Measurements from ENCODE around the gene SPAG6.
"Not testable (repeated sequence)": the region's sequence is repeated elsewhere in the genome, so short reads cannot be mapped to it uniquely, and the experiment has no call there.

SPAG6 gene

GRCh38 chr10:22345301-22346095, at the start of gene SPAG6:
Gene SPAG6 (plus strand): TSS chr10:22345496. CDS start chr10:22345612, 116 bp downstream.
- DNase-seq = peak; percentile 82

- no peak for DNase-seq
These were observed 44.1 kb upstream of the SPAG6 start for GRCh38 chr10:22301193-22301592.

GRCh38 chr10:22303461-22303860, 41.8 kb upstream of the SPAG6 start:
- no peak for DNase-seq

- DNase-seq = no peak
These were observed 39.6 kb upstream of the SPAG6 start for GRCh38 chr10:22305721-22306120.

- DNase-seq = no peak
These were observed 36.9 kb upstream of the SPAG6 start for GRCh38 chr10:22308390-22308789.

GRCh38 chr10:22309180-22310000, 35.9 kb upstream of the SPAG6 start:
- no peak for DNase-seq

- not testable (repeated sequence) for DNase-seq
These were observed 35.3 kb upstream of the SPAG6 start for GRCh38 chr10:22310012-22310411.

GRCh38 chr10:22310928-22311327, 34.4 kb upstream of the SPAG6 start:
- DNase-seq = no peak

- no peak for DNase-seq
These were observed 30.4 kb upstream of the SPAG6 start for GRCh38 chr10:22314852-22315251.

- no peak for DNase-seq
These were observed 29.6 kb upstream of the SPAG6 start for GRCh38 chr10:22315455-22316285.

- peak; percentile 77 for DNase-seq
These were observed 28.8 kb upstream of the SPAG6 start, which contains the start of gene COMMD3 for GRCh38 chr10:22316286-22317075. Gene COMMD3 (plus strand): TSS chr10:22316388. CDS start chr10:22316418, 30 bp downstream.

GRCh38 chr10:22317076-22317370, 28.3 kb upstream of the SPAG6 start:
- DNase-seq = no peak

- DNase-seq = no peak
These were observed 27.3 kb upstream of the SPAG6 start for GRCh38 chr10:22317771-22318565.

- DNase-seq = no peak
These were observed 26.5 kb upstream of the SPAG6 start for GRCh38 chr10:22318772-22319171.

- DNase-seq = no peak
These were observed 25.7 kb upstream of the SPAG6 start for GRCh38 chr10:22319547-22319979.

- DNase-seq = no peak
These were observed 25.2 kb upstream of the SPAG6 start for GRCh38 chr10:22319980-22320558.

GRCh38 chr10:22320591-22321155, 24.6 kb upstream of the SPAG6 start, which contains the start of gene BMI1:
Gene BMI1 (plus strand): TSS chr10:22321099. CDS start chr10:22326450, 5,351 bp downstream.
- DNase-seq = peak; percentile 76

GRCh38 chr10:22321156-22321923, 24.0 kb upstream of the SPAG6 start:
- DNase-seq = peak; percentile 64

GRCh38 chr10:22321924-22322640, 23.2 kb upstream of the SPAG6 start:
- no peak for DNase-seq

All from CD4-positive, alpha-beta T cell treated with Interleukin-15 for 1 hour (primary cell).